GM21619 (cell line): ENCODE data around the gene ZNF366.

Experiments used
- ATAC-seq: cut with Tn5 transposase; IDR thresholded peaks from one replicate; pipeline ENCODE4 v1.9.1; 2021; ENCODE audit not compliant: unreplicated experiment

The ZNF366 gene

GRCh38 chr5:72441862-72442540 lies 65.2 kb downstream of the ZNF366 start:
- ATAC-seq = no peak

- no peak for ATAC-seq
Measured at GRCh38 chr5:72441094-72441723, 66.0 kb downstream of the ZNF366 start.

GRCh38 chr5:72440207-72440638 lies 67.0 kb downstream of the ZNF366 start:
- ATAC-seq = peak; percentile 56

DNA sequence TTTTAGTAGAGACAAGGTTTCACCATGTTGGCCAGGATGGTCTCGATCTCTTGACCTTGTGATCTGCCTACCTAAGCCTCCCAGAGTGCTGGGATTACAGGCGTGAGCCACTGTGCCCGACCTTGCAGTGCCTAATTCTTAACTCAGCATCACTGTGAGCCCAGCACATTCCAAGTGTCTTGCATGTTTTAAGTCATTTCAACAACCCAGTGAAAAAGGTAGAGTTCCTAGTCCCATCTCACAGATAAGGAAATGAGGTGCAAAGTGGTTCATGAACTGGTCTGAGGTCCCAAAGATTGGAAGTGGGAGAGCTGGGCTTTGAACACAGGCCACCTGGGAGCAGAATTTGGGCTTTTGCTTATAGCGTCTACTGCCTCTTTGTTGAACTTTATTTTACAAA lies 68.0 kb downstream of the ZNF366 start:
- no peak for ATAC-seq

GRCh38 chr5:72438141-72438540 lies 69.1 kb downstream of the ZNF366 start:
- no peak for ATAC-seq

GRCh38 chr5:72436796-72437471 lies 70.3 kb downstream of the ZNF366 start:
- ATAC-seq = no peak

GRCh38 chr5:72434781-72435437 lies 72.3 kb downstream of the ZNF366 start:
- ATAC-seq = no peak

GRCh38 chr5:72434056-72434780 lies 73.0 kb downstream of the ZNF366 start:
- ATAC-seq = no peak

- no peak for ATAC-seq
Measured at GRCh38 chr5:72433522-72433921, 73.7 kb downstream of the ZNF366 start.

DNA sequence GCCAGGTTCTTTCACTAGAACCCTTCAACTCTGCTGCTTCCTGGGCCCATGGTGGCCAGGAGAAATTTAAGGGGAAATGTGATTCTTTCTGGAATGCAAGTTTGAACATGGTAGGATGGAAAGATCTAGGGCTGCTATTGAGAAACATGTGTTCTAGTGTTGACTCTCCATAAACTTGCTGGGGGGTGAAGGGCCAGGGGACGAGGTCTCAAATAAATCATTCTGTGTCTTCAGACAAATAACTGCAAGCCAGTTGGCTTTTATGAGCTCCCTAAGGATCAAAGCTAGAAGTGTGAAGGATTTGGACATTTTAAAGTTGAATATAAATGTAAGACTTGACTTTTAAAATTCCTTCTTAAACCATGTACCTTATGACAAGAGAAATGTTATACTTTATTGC lies 78.5 kb downstream of the ZNF366 start:
- ATAC-seq = no peak

GRCh38 chr5:72427488-72428437 lies 79.4 kb downstream of the ZNF366 start:
- ATAC-seq = no peak

GRCh38 chr5:72427016-72427415 lies 80.2 kb downstream of the ZNF366 start:
- ATAC-seq = no peak

DNA sequence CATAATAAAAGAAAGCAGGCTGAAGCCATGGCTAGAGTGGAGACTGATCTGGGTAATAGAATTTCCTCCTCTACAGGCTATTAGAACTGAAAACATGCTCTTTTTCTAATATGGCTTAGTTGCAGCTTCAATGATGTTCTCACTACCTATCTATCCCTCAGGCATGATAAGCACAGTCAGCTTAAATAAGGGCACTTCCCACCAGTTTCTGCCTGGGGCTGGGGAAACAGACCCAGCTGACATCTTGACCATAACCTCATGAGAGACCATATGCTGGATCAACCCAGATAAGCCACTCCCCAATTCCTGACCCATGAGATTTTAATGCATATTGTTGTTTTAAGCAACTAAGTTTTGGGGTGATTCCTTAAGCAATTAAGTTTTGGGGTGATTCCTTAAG lies 81.2 kb downstream of the ZNF366 start:
- ATAC-seq = no peak

GRCh38 chr5:72418271-72418670 lies 88.9 kb downstream of the ZNF366 start:
- no peak for ATAC-seq

GRCh38 chr5:72417333-72418062 lies 89.7 kb downstream of the ZNF366 start:
- no peak for ATAC-seq

DNA sequence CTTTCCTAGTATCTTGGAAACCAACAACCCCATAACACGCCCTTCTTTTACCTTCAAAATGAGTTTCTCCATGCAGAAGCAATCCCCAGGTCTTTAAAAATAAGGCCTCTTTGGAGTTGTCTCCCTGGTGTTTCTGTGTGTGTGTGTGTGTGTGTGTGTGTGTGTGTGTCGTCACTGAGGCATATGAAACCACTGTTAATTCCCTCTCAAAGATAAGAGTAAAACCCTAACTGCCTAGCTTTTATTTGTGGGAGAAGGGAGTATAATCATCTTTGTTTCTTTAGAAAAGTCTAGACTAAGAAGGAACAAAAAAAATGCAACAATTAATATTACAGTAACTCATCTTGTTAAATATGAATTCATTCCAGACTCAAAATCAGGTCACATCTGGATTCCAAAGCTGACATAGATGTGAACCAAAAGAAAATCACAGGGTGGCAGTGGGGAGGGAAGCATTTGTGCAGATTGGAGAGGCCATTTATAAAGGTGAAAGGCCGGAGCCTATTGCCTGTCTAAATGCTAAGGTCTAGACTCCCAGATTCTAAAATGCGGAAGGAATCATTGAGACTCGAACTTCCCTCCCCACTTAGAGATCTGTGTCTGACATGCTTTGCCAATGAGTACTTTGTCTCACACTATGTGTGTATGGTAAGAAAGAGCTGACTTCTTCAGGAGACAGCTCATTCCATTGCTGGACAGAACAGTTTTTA lies 91.4 kb downstream of the ZNF366 start:
- no peak for ATAC-seq

- ATAC-seq = no peak
Measured at GRCh38 chr5:72412283-72413055, 94.7 kb downstream of the ZNF366 start.
